Activated CD8-positive, alpha-beta memory T cell treated with anti-CD3 and anti-CD28 coated beads for 36 hours (primary cell): Measurements from ENCODE around the gene CALB2. TPM values are rescaled to one million over a fixed set of nuclear protein-coding genes. Genes with fewer than 3 reads are reported as not detected.

ENCODE experiments used
- CTCF ChIA-PET: fragments of 350-600 bp; sonication (Branson Sonifier 250); formaldehyde crosslinking; loops from one replicate; lab custom pipeline; 2021; ENCODE audit warnings: antibody characterized with exemption; lab: Charles Lee
- POLR2A ChIA-PET: fragments of 350-600 bp; sonication (Branson Sonifier 250); formaldehyde crosslinking; loops from one replicate; lab custom pipeline; 2021; ENCODE audit warnings: antibody characterized with exemption; lab: Charles Lee
- total RNA-seq, 2 experiments: library from RNA; stranded (reverse); gene quantifications; one replicate each; pipeline ENCODE4 v1.2.3, GENCODE V29; 2021

The CALB2 gene
- total RNA-seq, 2 experiments from 2014 or later, result not detected

GRCh38 chr16:71376465-71377157 is 18.1 kb downstream of the CALB2 start:
- ChIA-PET POLR2A (no interaction called here), CTCF (no interaction called here)

DNA sequence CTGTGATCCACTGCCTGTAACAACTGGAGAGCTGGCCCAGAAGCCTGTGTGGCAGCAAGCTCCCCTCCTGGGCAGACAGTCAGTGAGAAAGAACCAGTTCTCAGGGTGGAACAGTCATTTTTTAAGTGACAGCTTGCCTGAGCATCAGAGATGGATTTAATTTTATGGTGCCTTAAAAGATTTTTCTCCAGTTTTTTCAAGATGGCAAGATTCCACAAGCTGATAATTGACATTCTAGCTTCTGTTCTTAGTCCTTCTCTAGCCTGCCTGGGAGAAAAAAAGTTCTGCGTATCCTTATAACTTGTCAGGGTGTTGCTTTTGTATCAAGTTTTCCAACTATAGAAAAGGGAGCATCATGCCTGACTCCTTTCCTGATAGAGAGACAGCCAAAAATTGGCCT is 21.2 kb downstream of the CALB2 start:
- CTCF ChIA-PET, result no interaction called here
- POLR2A ChIA-PET, result no interaction called here

DNA sequence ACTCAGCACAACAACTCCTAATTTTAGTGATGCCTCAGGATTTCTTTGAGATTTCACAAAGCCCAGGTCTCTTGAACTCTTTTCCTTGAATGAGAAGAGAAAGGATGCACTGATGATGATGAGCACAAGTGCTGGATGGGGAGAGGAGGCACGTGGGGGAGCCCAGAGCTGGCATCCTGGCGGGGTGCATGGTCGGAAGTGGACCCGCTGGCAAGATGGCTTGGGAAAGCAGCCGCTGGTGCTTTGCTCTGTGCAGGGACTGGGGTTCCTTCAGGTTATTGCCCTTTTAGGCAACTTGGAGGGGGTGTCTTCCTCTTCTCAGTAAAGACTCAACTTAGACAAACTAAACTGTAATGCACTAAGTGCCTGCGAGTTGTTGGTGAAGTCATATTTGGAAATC is 22.3 kb downstream of the CALB2 start:
- ChIA-PET CTCF (interaction anchor here (1.5 kb wide), 1 partner anchor 32 kb away, joined by 4 read pairs; no protein-coding TSS in a partner anchor), POLR2A (no interaction called here)

GRCh38 chr16:71383054-71383773 is 24.7 kb downstream of the CALB2 start:
- ChIA-PET CTCF (no interaction called here), POLR2A (no interaction called here)

DNA sequence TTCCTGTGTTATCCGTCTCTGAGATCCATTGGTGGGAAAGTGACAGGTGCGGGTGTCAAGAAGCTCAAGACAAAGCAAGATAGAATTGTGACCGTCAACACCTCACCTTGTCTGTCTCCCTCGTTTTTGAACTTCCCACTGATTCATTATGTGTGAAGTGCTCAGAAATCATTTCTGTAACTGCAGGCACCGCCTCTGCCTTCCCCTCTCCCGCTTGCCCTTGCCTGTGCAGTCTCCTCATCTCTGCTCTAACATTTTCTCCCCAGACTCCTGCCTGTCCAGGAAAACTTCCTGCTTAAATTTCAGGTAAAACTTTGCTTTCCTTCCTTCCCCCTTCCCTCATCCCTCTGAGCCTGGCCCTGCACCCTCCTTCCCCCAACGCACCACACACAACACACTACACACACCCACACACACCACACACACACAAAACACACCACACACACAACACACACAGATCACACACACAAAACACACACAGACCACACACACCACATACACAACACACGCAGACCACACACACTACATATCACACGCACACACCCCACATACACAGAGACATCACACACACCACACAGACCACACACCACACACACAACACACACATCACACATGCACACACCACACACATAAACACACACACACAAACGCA is 25.7 kb downstream of the CALB2 start:
- ChIA-PET POLR2A (no interaction called here), CTCF (no interaction called here)

- ChIA-PET CTCF (no interaction called here), POLR2A (no interaction called here)
Measured at GRCh38 chr16:71387045-71387871, 28.7 kb downstream of the CALB2 start.

- POLR2A ChIA-PET, result no interaction called here
- CTCF ChIA-PET, result no interaction called here
Measured at GRCh38 chr16:71389330-71389729, 30.8 kb downstream of the CALB2 start.

DNA sequence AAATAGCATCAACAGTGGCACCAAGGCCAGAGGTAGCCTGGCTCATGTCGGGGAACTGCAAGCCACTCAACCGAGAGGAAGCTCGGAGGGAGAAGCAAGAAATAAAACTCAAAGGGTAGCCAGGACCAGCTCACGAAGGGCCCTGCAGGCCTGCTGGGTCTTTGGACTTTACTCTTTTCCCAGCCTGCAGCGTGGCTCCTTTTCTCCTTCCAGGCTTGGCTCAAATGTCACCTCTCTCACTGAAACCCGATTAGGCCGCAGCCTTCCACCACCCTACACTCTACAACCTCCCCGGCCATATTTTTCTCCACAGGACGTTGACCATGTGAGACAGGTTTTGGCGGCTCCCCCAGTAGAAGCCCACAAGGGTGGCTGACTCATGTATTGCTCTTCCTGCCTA is 38.1 kb downstream of the CALB2 start:
- ChIA-PET POLR2A (no interaction called here), CTCF (no interaction called here)

DNA sequence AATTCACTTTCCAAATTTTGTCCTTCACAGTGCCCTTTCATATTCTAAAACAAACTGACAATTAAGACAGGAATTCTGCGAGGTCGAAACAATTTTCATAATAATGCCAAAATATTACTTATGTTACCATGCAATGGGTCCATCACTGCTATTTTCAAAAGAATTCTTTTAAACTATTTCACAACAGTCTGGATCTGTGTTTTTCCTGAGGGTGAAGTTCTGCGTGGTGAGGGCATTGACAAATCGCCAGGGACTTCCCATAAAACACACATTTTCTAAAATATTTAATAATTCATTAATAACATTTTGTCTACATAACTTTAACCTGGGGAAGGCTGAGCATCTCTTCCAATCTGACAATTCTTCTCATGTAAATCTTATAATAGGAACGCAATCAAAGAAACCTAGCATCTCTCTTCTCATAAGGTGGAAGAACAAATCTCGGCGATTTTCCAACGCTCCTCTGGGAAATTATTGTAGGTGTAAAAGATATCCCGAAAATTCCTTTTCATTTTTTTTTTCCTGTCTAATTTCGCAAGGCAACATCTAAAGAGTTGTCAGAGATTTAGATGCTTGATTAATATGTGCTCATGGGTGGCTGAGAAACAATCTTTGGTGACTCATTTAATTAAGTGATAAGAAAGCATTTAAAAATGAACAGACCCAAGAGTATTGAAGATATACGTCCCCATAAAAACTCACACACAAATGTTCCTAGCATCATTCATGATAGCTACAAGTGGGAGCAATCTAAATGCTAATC is 41.5 kb downstream of the CALB2 start:
- ChIA-PET CTCF (no interaction called here), POLR2A (no interaction called here)

DNA sequence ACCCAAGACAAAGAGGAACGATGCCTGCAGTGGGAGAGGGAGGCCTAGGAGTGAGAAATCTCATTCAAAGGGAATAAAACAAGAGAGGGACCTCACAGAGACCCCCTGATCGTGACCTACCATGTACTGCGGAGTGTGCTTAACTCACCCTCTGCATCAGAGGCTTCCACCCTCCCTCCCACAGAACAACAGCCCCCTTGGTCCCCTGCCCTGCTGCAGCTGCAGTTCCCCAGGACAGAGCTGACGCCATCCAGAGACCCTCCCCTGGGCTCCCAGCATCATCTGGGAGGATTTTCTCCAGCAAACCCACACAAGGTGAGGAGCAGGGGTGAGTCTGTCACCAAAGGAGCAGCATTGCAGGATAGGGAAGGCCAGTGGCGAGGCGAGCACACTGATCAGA is 43.5 kb downstream of the CALB2 start:
- CTCF ChIA-PET, result no interaction called here
- POLR2A ChIA-PET, result no interaction called here

DNA sequence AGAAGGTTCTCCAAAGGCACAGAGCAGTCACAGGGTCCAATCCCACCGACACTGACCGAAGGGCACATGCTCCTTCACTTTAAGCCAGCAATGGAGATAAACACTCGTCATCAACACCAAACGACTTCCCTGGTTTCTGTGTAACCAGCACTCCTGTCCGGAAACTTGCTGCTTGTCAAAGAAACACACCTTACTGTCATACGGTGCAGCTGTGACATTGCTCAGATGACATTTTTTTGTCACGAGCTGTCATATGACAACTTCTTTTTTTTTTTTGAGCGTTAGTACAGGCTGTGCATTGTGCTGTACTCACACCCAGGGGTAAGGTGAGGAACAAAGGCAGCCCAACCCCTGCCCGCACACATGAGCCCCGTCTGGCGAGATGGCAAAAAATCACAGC is 44.2 kb downstream of the CALB2 start:
- CTCF ChIA-PET, result no interaction called here
- POLR2A ChIA-PET, result no interaction called here

DNA sequence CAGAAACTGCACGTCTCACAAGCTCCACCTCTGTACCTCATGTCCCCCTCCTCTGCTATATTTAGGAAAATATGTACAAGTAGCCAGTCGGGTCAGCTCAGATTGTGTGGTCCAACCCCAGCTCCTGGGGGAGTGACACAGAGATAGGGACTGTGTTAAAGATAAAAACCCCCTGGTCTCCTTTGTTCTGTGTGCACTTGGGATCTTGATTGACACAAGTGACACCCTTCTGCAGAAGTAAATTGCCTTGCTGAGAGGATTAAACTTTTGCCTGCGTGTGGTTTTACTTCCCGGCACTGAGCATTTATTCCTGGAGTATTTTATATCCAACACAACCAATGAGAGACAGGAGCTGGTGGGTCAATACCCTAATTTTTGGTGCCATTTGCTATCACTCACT is 45.8 kb downstream of the CALB2 start:
- CTCF ChIA-PET, result interaction anchor here (1.3 kb wide), 1 partner anchor 8 kb away, joined by 4 read pairs; no protein-coding TSS in a partner anchor
- POLR2A ChIA-PET, result no interaction called here

- ChIA-PET POLR2A (no interaction called here), CTCF (interaction anchor here (1.3 kb wide), 1 partner anchor 93 kb away, joined by 5 read pairs; no protein-coding TSS in a partner anchor)
Measured at GRCh38 chr16:71406316-71406715, 47.8 kb downstream of the CALB2 start.

DNA sequence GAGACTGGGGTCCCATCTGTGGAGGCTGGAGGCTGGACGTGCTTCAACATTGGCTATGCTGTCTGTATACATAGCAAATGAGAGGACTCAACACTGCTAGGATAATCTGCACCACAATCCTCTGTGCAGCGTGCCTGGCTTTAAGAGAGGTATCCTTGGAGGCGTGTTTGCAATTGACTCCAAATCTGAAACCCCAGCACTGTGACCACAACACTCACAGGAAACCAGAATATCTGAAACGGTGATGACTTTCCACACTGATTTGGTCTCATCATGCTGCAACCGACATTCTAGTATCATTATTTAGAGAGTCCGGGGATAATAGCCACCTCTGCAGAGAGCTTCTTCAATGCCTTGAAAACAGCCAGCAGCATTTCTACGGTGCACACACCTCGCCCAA is 48.2 kb downstream of the CALB2 start:
- ChIA-PET POLR2A (no interaction called here), CTCF (interaction anchor here (1.3 kb wide), 1 partner anchor 93 kb away, joined by 5 read pairs; no protein-coding TSS in a partner anchor)

- POLR2A ChIA-PET, result interaction anchor here (0.7 kb wide), 1 partner anchor 319 kb away, joined by 12 read pairs; no protein-coding TSS in a partner anchor
- CTCF ChIA-PET, result interaction anchor here (0.7 kb wide), 1 partner anchor 92 kb away, joined by 3 read pairs; no protein-coding TSS in a partner anchor
Measured at GRCh38 chr16:71407731-71408130, 49.2 kb downstream of the CALB2 start.

DNA sequence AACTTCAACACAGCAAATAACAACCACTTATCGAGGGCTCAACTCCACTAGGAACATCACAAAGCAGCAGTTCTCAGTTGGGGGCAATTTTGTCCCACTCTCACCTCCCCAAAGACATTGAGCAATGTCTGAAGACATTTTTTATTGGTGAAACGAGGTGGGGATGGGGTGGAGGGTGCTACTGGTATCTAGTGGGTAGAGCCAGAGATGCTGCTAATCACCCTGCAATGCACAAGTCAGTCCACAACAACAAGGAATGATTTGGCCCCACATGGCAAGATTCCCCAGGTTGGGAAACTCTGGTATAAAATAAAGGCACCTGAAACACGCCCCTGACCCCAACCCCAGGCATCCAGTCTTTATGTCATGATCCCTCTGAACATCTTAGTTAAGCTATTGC is 50.0 kb downstream of the CALB2 start:
- ChIA-PET POLR2A (no interaction called here), CTCF (no interaction called here)

DNA sequence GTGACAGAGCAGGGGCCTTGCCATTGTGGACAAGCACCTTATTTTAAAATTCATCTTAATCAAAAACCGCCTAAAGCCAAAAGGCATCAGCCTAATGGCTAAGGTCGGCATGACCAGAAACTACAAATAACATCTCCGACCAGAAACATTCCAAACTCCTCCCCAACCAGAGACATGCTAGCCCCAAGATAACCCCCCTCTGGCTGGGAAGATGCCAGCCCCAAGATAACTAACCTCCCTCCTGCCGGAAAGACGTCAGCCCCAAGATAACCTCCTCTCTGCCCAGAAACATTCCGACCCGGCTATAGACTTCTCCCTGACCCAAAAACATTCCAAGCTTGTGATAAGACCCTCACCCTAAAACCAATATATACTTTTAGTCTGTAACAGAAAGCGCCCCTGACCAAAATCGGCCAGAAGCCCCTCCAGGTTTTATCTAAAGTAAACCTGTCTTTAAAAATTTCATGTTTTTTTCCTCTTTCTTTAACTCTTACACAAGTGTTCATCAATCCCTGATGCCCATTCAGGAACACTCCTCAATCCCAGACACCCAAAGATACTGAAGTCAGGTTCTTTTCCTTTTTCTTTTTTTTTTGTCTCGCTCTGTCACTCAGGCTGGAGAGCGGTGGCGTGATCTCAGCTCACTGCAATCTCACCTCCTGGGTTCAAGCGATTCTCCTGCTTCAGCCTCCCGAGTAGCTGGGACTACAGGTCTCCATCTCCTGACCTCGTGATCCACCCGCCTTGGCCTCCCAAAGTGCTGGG is 50.7 kb downstream of the CALB2 start:
- CTCF ChIA-PET, result no interaction called here
- POLR2A ChIA-PET, result no interaction called here

DNA sequence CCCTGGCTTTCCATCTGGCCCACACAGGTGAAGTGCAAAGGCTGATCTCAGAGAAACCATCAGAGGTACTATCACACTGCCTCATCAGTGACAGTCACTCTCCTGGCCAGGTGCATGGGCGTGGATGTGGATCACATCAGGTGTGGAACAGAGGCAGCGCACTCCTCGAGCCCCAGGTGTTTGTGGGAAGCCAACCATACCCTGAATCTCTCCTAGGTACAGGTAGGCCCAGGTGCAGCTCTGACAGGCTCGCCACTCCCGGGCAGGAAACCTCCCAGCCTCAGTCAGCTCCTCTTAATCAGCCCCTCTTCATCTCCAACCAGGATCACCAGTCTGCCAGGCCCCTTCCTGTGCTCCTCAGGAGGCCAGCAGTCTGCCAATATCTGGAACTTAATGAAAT is 51.6 kb downstream of the CALB2 start:
- CTCF ChIA-PET, result no interaction called here

More for the DNA sequence above, 51.6 kb downstream of the CALB2 start:
- POLR2A ChIA-PET, result no interaction called here
